SK-N-SH treated with all-trans-retinoic acid at 6 μM for 48 hours (cell line): ENCODE data around the gene CNTRL.

ENCODE experiments used
- CSDC2 ChIP-seq: fragments of 250-450 bp; sonication (Bioruptor Pico); IDR thresholded peaks from 2 replicates; pipeline ENCODE4 v1.5.0; 2020; ENCODE audit warnings: mild to moderate bottlenecking, moderate library complexity
- ESRRG ChIP-seq: fragments of 250-450 bp; sonication (Bioruptor Pico); IDR thresholded peaks from 2 replicates; pipeline ENCODE4 v1.6.1; 2021; ENCODE audit warnings: mild to moderate bottlenecking
- ISL1 ChIP-seq: fragments of 250-450 bp; sonication (Bioruptor Pico); IDR thresholded peaks from 2 replicates; pipeline ENCODE4 v2.1.2; 2022; ENCODE audit warnings: mild to moderate bottlenecking, moderate library complexity
- OSR1 ChIP-seq: fragments of 250-450 bp; sonication (Bioruptor Pico); IDR thresholded peaks from 2 replicates; pipeline ENCODE4 v1.8.0; 2022; ENCODE audit warnings: moderate library complexity, mild to moderate bottlenecking, inconsistent platforms
- PATZ1 ChIP-seq: fragments of 250-450 bp; sonication (Bioruptor Pico); IDR thresholded peaks from 2 replicates; pipeline ENCODE4 v1.8.0; 2020; ENCODE audit warnings: mild to moderate bottlenecking, moderate library complexity, borderline replicate concordance
- PPARA ChIP-seq: fragments of 250-450 bp; sonication (Bioruptor Pico); IDR thresholded peaks from 2 replicates; pipeline ENCODE4 v1.5.0; 2020; ENCODE audit warnings: mild to moderate bottlenecking, borderline replicate concordance
- TSHZ2 ChIP-seq: fragments of 250-450 bp; sonication (Bioruptor Pico); IDR thresholded peaks from 2 replicates; pipeline ENCODE4 v1.5.0; 2020; ENCODE audit warnings: mild to moderate bottlenecking, moderate library complexity
- ZC3H10 ChIP-seq: fragments of 250-450 bp; sonication (Bioruptor Pico); IDR thresholded peaks from 2 replicates; pipeline ENCODE4 v1.5.1; 2021; ENCODE audit warnings: mild to moderate bottlenecking, moderate library complexity
- ZFP30 ChIP-seq: fragments of 450-650 bp; formaldehyde crosslinking; IDR thresholded peaks from 2 replicates; pipeline ENCODE4 v1.5.0; 2022; ENCODE audit warnings: mild to moderate bottlenecking, moderate library complexity

GRCh38 chr9:121095057-121095456 lies 20.3 kb downstream of the CNTRL start:
- TF ChIP-seq PATZ1 (CRISPR knock-in tag) (no peak), PPARA (CRISPR knock-in tag) (no peak), CSDC2 (CRISPR knock-in tag) (no peak), ESRRG (CRISPR knock-in tag) (no peak), ZFP30 (CRISPR knock-in tag) (no peak), ISL1 (CRISPR knock-in tag) (peak; percentile 86), ZC3H10 (no peak), TSHZ2 (CRISPR knock-in tag) (peak; percentile 63; the same call in 1 of the 2 replicates), OSR1 (CRISPR knock-in tag) (no peak)
